ENCODE measurements around the gene TSHB. TPM values are rescaled to one million over a fixed set of nuclear protein-coding genes. Genes with fewer than 3 reads are reported as not detected.

The TSHB gene
- total and polyA plus RNA-seq, 9 donors: not detected

DNA sequence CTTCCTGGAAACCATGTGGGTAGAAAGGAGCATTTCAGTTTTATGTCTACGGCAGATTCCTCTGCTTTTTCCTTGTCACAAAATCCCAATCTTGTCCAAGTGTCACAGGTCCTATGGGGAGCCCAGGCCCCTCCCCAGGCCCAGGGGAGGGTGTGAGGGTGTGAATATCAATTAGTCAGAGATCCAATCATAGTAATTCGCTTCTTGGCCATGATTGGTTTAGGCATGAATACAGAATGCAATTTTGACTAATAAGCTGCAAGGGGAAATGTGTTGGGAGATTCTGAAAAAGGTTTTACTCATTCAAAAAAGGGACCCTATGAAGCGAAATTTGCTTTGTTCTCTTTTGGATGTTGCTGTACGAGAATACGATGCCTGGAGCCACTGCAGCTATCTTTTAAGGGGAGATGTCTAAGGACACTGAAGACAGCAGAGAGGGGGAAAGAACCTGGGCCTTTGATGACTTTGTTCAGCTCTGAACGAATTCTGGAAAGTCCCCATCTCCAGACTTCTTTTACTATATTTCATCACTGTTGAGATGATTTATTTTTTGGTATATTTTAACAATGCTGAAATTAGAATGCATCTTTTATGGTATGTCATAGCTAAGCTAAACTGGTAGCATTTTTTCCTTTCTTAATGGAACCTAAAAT, 41.5 kb downstream of the TSHB start:
- Histone ChIP-seq H3K27ac (no peak overlapping the region), H3K27me3 (no peaks in the 10 kb centered on the region), H3K4me1 (ENCODE audit: insufficient read depth) (no peaks in the 10 kb centered on the region), H3K9me3 (no peaks in the 10 kb centered on the region), H3K4me3 (no peak overlapping the region), H3K36me3 (no peaks in the 10 kb centered on the region)
- intact Hi-C loops (cut with DNase I): no loop called here
- WGBS, 3 donors: 88 to 90% (median 90%) methylated on average over 6 of the region's 6 CpGs
- no peak for TF ChIP-seq EP300 (IDR thresholded peaks at IDR 0.05)
- TF ChIP-seq CTCF (IDR thresholded peaks at IDR 0.05): no peak
- no peak for TF ChIP-seq POLR2A (IDR thresholded peaks at IDR 0.05)
- no peak for DNase-seq

DNA sequence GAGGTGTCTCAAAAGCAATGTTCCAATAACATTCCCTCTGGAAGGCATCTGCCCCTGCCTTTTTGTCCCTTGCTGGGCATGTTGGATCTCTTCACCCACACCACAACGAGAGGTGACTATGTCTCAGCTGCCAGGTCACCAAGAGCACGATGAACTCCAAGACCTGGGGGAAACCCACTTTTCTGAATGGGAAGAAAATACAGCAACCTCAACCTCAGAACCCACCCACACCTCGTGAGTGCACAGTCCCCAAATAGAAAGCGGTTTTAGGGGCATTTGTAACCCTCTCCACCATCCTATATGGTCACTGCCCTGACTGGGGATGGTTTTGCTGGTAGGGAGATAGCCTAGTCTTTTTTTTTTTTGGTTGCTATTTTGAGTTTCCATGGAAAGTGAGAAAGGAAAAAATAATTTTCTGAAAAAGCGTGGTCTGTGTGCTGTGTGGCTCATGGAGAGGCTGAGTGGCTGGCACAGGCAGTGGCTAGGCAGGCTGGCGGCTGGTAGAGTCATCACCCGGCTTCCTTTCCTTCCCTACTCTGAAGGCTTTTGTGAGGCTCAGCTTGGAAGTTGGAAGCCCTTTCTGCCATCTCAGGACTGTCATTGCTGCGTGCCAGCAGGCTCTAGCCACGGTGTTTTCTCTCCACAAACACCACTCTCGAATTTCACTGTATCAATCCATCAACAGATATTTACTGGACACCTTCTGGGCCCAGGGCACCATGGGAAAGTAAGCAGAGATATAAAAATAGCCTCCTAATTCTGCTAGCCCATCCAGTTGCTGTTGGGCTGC, 43.9 kb downstream of the TSHB start:
- H3K4me1 ChIP-seq (ENCODE audit: insufficient read depth): no peaks in the 10 kb centered on the region
- intact Hi-C loops (cut with DNase I): no loop called here
- no peak for DNase-seq

DNA sequence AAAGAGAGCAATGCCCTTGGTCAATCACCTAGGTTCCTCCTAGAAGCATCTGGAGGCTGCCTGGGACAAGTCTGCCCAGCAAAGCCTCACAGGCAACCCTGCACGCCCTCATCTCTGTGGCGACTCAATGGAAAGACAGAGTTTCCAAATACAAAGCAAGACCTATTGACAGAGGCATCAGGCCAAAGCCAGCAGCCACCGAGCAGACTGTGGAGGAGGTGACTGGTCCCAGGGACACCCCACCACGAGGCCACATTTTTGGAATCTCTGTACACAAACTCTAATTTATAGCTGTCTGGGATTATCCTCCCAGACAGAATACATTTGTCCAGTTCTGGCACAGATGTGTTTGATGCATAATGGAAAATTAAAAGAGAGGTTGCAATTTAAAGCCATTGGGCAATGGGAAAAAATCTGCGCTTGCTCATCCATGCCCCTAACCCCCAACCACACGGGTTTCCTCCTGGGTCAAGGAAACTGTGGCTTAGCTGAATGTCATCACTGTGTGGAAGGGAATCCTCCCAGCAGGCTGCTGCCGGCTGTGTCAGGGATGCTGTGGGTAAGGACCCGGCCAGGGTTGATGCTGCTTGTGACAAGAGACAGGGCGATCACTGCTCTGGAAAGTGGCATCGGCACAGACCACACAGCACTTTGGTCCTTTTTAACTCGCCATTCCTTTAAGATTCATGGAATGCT, 45.4 kb downstream of the TSHB start:
- H3K36me3 ChIP-seq: no peaks in the 10 kb centered on the region
- DNase-seq: no peak
- no peak for TF ChIP-seq CTCF (IDR thresholded peaks at IDR 0.05)
- no peak for TF ChIP-seq EP300 (IDR thresholded peaks at IDR 0.05)
- TF ChIP-seq POLR2A (IDR thresholded peaks at IDR 0.05): no peak
- H3K4me3 ChIP-seq: no peak overlapping the region
- H3K27me3 ChIP-seq: no peaks in the 10 kb centered on the region
- 40 to 44% (median 41%) methylated on average over 11 of the region's 11 CpGs for WGBS, 3 donors
- H3K9me3 ChIP-seq: no peaks in the 10 kb centered on the region
- no peaks in the 10 kb centered on the region for H3K4me1 ChIP-seq (ENCODE audit: insufficient read depth)
- intact Hi-C loops (cut with DNase I): no loop called here
- H3K27ac ChIP-seq: no peak overlapping the region

More for the DNA sequence above, 43.9 kb downstream of the TSHB start:
- H3K27me3 ChIP-seq: no peaks in the 10 kb centered on the region
- TF ChIP-seq POLR2A (IDR thresholded peaks at IDR 0.05) (no peak), EP300 (IDR thresholded peaks at IDR 0.05) (no peak)
- WGBS, 3 donors: 78 to 80% (median 80%) methylated on average over 10 of the region's 10 CpGs
- no peaks in the 10 kb centered on the region for H3K9me3 ChIP-seq
- H3K36me3 ChIP-seq: no peaks in the 10 kb centered on the region
- no peak overlapping the region for H3K27ac ChIP-seq
- H3K4me3 ChIP-seq: no peak overlapping the region

- Histone ChIP-seq H3K36me3 (no peaks in the 10 kb centered on the region), H3K4me1 (ENCODE audit: insufficient read depth) (no peaks in the 10 kb centered on the region), H3K4me3 (no peak overlapping the region), H3K9me3 (no peaks in the 10 kb centered on the region), H3K27ac (no peak overlapping the region), H3K27me3 (no peaks in the 10 kb centered on the region)
- TF ChIP-seq CTCF (IDR thresholded peaks at IDR 0.05) (no peak), EP300 (IDR thresholded peaks at IDR 0.05) (no peak), POLR2A (IDR thresholded peaks at IDR 0.05) (no peak)
- intact Hi-C loops (cut with DNase I): no loop called here
- WGBS, 3 donors: 38 to 49% (median 41%) methylated on average over 4 of the region's 4 CpGs
- DNase-seq: no peak
Observed at GRCh38 chr1:115076384-115076915, 46.8 kb downstream of the TSHB start.

Measured in ovary (tissue), 9 donors.